GM12865 (cell line): ENCODE results near the gene UBAP1L.

Source experiments
- DNase-seq: peaks from one replicate; pipeline ENCODE4 v3.0.0; 2010; ENCODE audit warnings: low read depth
- H3K4me3 ChIP-seq: 2 replicates; pipeline ENCODE4 v1.5.1; 2011; ENCODE audit warnings: mild to moderate bottlenecking, low read depth, low read length, control low read depth
- CTCF ChIP-seq: IDR thresholded peaks from 2 replicates; pipeline ENCODE4 v1.5.1; 2011; ENCODE audit warnings: low read length, control low read depth, low read depth, inconsistent platforms; ENCODE audit not compliant: insufficient read depth; ENCODE audit errors: missing control alignments

The UBAP1L gene

GRCh38 chr15:65060641-65061397 lies 54.2 kb downstream of the UBAP1L start:
- no peak overlapping the region for H3K4me3 ChIP-seq
- no peak for DNase-seq
- no peak for TF ChIP-seq CTCF

- no peak for DNase-seq
- no peak for TF ChIP-seq CTCF
- no peak overlapping the region for H3K4me3 ChIP-seq
These were observed 54.9 kb downstream of the UBAP1L start for GRCh38 chr15:65059931-65060596.

GRCh38 chr15:65059369-65059750 lies 55.6 kb downstream of the UBAP1L start:
- H3K4me3 ChIP-seq, result no peak overlapping the region
- no peak for DNase-seq
- no peak for TF ChIP-seq CTCF

- no peak for DNase-seq
- no peak overlapping the region for H3K4me3 ChIP-seq
- no peak for TF ChIP-seq CTCF
These were observed 56.3 kb downstream of the UBAP1L start for GRCh38 chr15:65058394-65059368.

- no peak overlapping the region for H3K4me3 ChIP-seq
- no peak for DNase-seq
- TF ChIP-seq CTCF, result no peak
These were observed 57.5 kb downstream of the UBAP1L start for GRCh38 chr15:65057549-65057940.

- H3K4me3 ChIP-seq, result no peak overlapping the region
- no peak for TF ChIP-seq CTCF
- DNase-seq, result no peak
These were observed 58.0 kb downstream of the UBAP1L start for GRCh38 chr15:65056868-65057548.
